Measurements from ENCODE around the gene MT1F. TPM values are rescaled to one million over a fixed set of nuclear protein-coding genes. Genes with fewer than 3 reads are reported as not detected.
A peak's percentile ranks its signal among the peaks of the same experiment; 100 is the strongest.

Gene MT1F
- 10 to 100 TPM; 24.1 to 27.8 TPM for total RNA-seq

DNA sequence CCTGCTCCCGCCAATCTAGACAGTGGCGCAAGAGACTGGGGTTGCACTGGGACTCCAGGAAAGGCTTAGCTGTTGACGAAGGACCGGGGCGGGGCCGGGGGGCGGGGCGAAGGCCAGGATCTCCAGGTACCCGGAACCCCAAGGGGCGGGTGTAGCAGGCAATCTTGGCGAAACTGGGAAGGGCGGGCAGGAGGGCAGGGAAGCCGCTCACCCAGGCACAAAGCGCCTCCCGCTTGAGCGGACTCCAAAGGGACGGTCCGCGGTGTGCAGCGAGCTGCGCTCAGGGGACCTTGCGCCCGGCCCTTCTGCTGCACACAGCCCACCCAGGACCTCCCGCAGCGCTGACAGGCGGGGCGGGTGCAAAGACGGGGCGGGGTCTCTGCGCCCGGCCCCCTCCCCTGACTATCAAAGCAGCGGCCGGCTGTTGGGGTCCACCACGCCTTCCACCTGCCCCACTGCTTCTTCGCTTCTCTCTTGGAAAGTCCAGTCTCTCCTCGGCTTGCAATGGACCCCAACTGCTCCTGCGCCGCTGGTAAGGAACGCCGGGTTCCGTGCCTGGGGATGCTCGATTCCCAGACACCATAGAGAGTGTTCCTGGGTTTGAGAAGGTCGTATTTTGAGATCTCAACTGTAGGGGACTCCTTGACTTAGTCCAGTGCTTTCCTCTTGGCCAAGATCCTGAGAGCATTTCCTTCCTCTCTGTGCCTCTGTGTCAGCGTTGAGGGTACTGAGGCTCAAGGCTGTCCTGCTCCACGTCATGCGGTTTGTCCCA is at the start of gene MT1F:
MT1F (plus strand) TSS at position 405 of the 772 bp plus-strand sequence; CDS start at position 505, 100 bp downstream.
- H3K36me3 Mint-ChIP-seq, result no peaks in the 10 kb centered on the region
- ATAC-seq (ENCODE audit: low read depth) (peak; percentile 87), DNase-seq (peak; percentile 82)
- no peaks in the 10 kb centered on the region for H3K9me3 Mint-ChIP-seq
- H3K4me3 Mint-ChIP-seq, result peak within 1 kb of the TSS; percentile 95
- POLR2A ChIA-PET, result interaction anchor here (1.0 to 1.8 kb wide), 6 partner anchors 10 to 49 kb away, joined by 3 to 6 read pairs (median 4); partner anchors contain the start of genes MT1G, MT1X and MT2A
- H3K27me3 Mint-ChIP-seq, result no peaks in the 10 kb centered on the region
- peak within 1 kb of the TSS; percentile 92 for H3K27ac Mint-ChIP-seq
- H3K4me1 Mint-ChIP-seq, result peaks cover 17% of the 10 kb centered on the region

DNA sequence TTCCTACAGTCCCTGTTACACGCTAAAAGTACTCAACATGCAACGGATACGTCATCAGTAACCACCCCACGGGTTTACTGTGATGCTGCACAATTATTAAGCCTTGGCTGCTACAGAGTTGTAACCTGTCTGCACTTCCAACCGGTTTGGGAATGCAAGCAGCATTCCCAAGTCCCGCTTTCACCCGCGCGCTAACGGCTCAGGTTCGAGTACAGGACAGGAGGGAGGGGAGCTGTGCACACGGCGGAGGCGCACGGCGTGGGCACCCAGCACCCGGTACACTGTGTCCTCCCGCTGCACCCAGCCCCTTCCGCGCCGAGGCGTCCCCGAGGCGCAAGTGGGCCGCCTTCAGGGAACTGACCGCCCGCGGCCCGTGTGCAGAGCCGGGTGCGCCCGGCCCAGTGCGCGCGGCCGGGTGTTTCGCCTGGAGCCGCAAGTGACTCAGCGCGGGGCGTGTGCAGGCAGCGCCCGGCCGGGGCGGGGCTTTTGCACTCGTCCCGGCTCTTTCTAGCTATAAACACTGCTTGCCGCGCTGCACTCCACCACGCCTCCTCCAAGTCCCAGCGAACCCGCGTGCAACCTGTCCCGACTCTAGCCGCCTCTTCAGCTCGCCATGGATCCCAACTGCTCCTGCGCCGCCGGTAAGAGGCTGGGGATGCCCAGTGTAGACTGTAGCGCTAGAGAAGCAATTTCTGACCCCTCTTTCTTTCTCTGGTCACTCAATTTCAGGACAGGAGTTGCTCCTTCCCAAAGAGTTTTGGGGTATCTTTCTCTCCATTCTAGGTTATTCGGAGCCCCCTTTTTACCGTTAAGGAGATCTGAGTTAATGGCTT is 49.5 kb upstream of the MT1F start, which contains the start of gene MT2A:
MT2A (plus strand) TSS at position 542 of the 833 bp plus-strand sequence; CDS start at position 614, 72 bp downstream.
- ATAC-seq (ENCODE audit: low read depth), result peak; percentile 80

DNA sequence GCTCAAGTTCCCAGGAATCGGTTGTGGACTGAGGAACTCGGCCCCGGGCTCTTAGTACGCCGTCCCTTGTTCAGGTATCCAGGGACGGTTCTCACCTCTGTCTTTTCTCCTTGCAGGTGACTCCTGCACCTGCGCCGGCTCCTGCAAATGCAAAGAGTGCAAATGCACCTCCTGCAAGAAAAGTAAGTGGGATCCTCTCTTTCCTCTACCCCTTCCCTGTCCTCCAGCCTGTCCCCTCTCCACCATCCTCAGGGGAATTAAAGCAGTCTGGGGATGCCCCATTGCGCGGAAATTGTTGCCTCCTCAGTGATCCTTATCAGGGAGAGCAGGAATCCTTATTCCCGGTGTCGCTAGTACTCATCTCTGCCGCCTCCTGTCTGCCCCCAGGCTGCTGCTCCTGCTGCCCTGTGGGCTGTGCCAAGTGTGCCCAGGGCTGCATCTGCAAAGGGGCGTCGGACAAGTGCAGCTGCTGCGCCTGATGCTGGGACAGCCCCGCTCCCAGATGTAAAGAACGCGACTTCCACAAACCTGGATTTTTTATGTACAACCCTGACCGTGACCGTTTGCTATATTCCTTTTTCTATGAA is 48.8 kb upstream of the MT1F start:
- DNase-seq, result peak; percentile 47
- no peak for ATAC-seq (ENCODE audit: low read depth)
- no peaks in the 10 kb centered on the region for H3K27me3 Mint-ChIP-seq
- peak overlapping the region; percentile 91 for H3K4me3 Mint-ChIP-seq
- POLR2A ChIA-PET, result interaction anchor here (0.7 to 2.3 kb wide), 13 partner anchors 9 to 323 kb away, joined by 3 to 22 read pairs (median 4); partner anchors contain the start of genes HERPUD1, MT1E, MT1F and MT1G
- H3K27ac Mint-ChIP-seq, result peak overlapping the region; percentile 82
- no peaks in the 10 kb centered on the region for H3K36me3 Mint-ChIP-seq
- H3K4me1 Mint-ChIP-seq, result peaks cover 37% of the 10 kb centered on the region
- H3K9me3 Mint-ChIP-seq, result no peaks in the 10 kb centered on the region

More for the DNA sequence above, 49.5 kb upstream of the MT1F start, which contains the start of gene MT2A:
- POLR2A ChIA-PET, result interaction anchor here (0.5 to 2.3 kb wide), 15 partner anchors 10 to 1818 kb away, joined by 3 to 22 read pairs (median 4); partner anchors contain the start of genes HERPUD1, MT1E, MT1F and MT1G
- peak within 1 kb of the TSS; percentile 90 for H3K27ac Mint-ChIP-seq
- no peaks in the 10 kb centered on the region for H3K27me3 Mint-ChIP-seq
- H3K9me3 Mint-ChIP-seq, result no peaks in the 10 kb centered on the region
- peak within 1 kb of the TSS; percentile 91 for H3K4me3 Mint-ChIP-seq
- H3K36me3 Mint-ChIP-seq, result no peaks in the 10 kb centered on the region
- peak; percentile 93 for DNase-seq
- H3K4me1 Mint-ChIP-seq, result peaks cover 42% of the 10 kb centered on the region

DNA sequence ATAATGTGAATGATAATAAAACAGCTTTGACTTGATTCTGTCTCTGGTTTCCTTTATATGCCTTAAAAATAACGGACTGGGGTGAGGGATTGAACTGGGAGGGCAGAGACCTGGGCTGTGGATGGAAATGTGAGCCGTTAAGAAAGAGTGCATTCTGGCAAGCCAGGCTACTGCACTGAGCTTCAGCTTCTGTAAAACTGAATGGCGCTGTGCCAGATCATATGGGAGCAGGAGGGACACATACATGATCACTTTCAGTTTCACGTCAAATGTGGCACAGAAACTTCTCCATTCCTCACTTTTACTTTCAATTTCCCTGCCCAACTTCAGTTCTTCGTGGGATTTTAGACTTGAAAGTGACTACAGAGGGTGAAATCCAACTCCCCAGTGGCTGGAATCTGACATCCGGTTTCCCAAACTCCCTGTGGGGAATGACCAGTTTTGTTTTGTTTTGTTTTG is 48.3 kb upstream of the MT1F start:
- H3K4me1 Mint-ChIP-seq, result peaks cover 38% of the 10 kb centered on the region
- ATAC-seq (ENCODE audit: low read depth) (peak; percentile 49), DNase-seq (peak; percentile 49)
- no peaks in the 10 kb centered on the region for H3K36me3 Mint-ChIP-seq
- H3K4me3 Mint-ChIP-seq, result peak overlapping the region; percentile 91
- H3K9me3 Mint-ChIP-seq, result no peaks in the 10 kb centered on the region
- POLR2A ChIA-PET, result interaction anchor here (1.2 to 2.3 kb wide), 8 partner anchors 8 to 99 kb away, joined by 3 to 22 read pairs (median 8); partner anchors contain the start of genes MT1E and MT1X
- H3K27me3 Mint-ChIP-seq, result no peaks in the 10 kb centered on the region
- H3K27ac Mint-ChIP-seq, result peak overlapping the region; percentile 82

DNA sequence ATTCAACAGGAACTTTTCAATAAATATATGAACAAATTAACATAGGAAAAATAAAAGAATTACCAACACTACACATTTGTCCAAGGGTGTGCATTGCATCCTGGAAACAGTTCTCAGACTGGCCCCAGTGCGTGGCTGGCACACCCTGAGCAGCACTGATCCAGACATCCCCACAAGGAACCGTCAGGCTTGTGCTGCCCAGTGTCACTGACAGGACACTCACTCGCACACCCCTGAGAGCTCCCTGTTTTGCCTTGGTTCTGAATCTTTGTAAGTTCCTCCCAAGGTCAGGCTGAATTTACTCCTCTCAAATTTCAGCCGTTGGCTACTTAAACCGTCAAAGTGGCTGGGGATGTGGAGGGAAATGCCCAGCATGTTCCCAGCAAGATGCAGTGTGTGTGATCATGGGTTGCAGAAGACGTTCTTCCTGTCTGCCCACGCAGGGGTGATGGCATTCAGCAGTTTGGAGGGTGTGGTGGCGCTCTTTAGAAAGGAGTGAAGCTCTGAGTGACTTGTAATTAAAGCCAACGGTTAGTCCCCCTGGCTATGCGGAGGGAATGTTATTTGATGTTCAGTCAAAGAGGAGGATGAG is 47.6 kb upstream of the MT1F start:
- DNase-seq (peak; percentile 51), ATAC-seq (ENCODE audit: low read depth) (peak; percentile 16)
- Mint-ChIP-seq H3K4me3 (peak overlapping the region; percentile 91), H3K27me3 (no peaks in the 10 kb centered on the region), H3K27ac (peak overlapping the region; percentile 86), H3K4me1 (peaks cover 41% of the 10 kb centered on the region), H3K36me3 (no peaks in the 10 kb centered on the region), H3K9me3 (no peaks in the 10 kb centered on the region)
- POLR2A ChIA-PET, result interaction anchor here (1.1 to 2.3 kb wide), 6 partner anchors 10 to 72 kb away, joined by 4 to 22 read pairs (median 5); partner anchors contain the start of genes MT1E and MT1X

DNA sequence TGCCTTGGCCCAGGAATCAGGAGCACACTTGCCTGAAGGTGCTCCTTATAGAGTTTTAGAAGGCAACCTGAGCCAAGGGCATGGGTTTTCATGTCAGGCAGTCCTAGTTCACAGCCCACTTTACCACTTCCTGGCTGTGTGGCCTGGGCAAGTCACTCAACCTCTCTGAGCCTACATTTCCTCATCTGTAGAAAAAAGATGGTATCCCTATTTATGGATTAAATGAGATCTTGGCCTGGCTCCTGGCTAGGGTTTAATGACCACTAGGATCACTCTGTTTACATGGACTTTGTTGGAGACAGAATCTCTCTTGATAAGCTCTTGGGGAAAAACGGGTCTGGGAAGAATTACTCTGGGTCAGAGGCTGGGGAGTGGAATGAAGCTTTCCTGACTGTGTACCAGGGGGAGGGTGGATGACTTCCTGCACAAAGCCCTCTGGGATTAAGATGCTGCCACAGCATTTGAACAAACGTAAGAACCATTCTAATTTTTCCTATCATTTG is 47.1 kb upstream of the MT1F start:
- ATAC-seq (ENCODE audit: low read depth) (peak; percentile 13), DNase-seq (no peak)
- Mint-ChIP-seq H3K9me3 (no peaks in the 10 kb centered on the region), H3K27me3 (no peaks in the 10 kb centered on the region), H3K4me3 (peak overlapping the region; percentile 91), H3K4me1 (peaks cover 43% of the 10 kb centered on the region), H3K27ac (peak overlapping the region; percentile 86), H3K36me3 (no peaks in the 10 kb centered on the region)
- POLR2A ChIA-PET, result interaction anchor here (1.0 to 1.5 kb wide), 5 partner anchors 10 to 72 kb away, joined by 3 to 5 read pairs (median 5); partner anchors contain the start of genes MT1E and MT1X

DNA sequence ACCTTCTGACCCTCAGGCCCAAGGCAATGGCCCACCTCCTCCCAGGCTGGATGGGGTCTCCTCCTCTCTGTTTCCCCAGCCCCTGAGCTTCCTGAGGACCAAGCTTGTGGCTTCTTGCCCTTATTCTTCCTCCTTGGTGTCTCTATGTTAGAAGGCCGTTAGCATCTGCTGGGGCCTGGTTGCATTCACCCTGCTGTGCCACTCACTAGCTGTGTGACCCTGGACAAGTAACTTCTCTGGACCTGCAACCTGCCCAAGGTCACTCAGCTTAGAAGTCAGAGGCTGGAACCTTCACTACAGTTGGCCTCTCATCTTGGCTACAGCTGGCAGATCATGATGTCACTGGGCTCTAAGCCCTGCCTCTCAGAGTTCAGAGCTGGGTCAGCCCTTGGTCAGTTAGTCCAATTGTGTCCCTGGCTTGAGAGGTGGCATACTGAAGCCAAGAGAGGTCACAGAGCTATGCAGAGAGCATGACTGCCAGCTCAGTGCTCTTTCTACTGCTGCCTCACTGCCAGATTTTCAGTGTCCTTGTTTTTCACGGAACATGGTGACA is 46.4 kb upstream of the MT1F start:
- DNase-seq (no peak), ATAC-seq (ENCODE audit: low read depth) (no peak)
- H3K27me3 Mint-ChIP-seq, result no peaks in the 10 kb centered on the region
- peaks cover 43% of the 10 kb centered on the region for H3K4me1 Mint-ChIP-seq
- peak overlapping the region; percentile 86 for H3K27ac Mint-ChIP-seq
- POLR2A ChIA-PET, result interaction anchor here (0.7 to 1.1 kb wide), 2 partner anchors 14 to 71 kb away, joined by 3 to 5 read pairs (median 3); partner anchors contain the start of genes MT1E and MT1X
- H3K9me3 Mint-ChIP-seq, result no peaks in the 10 kb centered on the region
- peak overlapping the region; percentile 13 for H3K4me3 Mint-ChIP-seq
- no peaks in the 10 kb centered on the region for H3K36me3 Mint-ChIP-seq

DNA sequence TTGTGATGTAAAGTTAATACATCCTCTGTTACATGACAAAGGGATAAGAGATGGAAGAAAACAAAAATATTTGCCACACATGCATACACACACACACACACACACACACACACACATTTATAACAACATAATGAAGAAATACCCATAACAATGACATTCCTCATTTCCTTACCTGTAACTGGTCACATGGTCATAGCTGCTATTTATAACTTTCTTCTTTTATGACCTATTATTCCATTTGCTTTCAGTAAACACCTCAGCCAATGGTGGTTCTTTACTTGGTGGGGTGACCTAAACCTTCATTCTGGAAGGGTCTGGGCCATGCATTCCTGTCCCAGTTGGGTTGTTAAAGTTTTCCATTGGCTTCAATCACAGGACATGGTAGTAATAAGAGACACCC is 44.1 kb upstream of the MT1F start:
- Mint-ChIP-seq H3K4me1 (peaks cover 43% of the 10 kb centered on the region), H3K9me3 (no peaks in the 10 kb centered on the region), H3K27me3 (peaks cover 7% of the 10 kb centered on the region), H3K36me3 (no peaks in the 10 kb centered on the region), H3K4me3 (no peak overlapping the region), H3K27ac (no peak overlapping the region)
- no peak for ATAC-seq (ENCODE audit: low read depth)
- DNase-seq, result no peak
- POLR2A ChIA-PET, result interaction anchor here (1.2 to 2.0 kb wide), 2 partner anchors 8 to 12 kb away, joined by 4 to 5 read pairs; partner anchors contain the start of gene MT1E

DNA sequence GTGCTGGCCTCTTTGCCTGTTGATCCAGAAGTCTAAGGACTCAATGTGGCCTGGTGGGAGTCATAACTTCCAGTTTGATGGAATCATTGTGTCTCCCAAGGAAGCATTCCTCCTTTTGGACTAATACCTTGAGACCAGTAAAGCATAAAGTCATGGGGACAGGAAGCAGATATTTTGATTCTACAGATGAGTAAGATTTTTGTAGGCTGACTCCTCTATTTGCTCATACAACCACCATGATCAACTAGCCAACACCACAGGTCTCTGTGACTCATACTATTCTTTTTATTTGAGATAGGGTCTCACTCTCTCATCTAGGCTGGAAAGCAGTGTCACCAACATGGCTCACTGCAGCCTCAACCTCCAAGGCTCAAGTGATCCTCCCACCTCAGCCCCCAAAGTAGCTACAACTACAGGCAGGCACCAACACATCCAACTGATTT is 43.2 kb upstream of the MT1F start:
- H3K4me3 Mint-ChIP-seq, result no peak overlapping the region
- no peak overlapping the region for H3K27ac Mint-ChIP-seq
- H3K4me1 Mint-ChIP-seq, result peaks cover 44% of the 10 kb centered on the region
- no peak for DNase-seq
- no peak for ATAC-seq (ENCODE audit: low read depth)
- no peaks in the 10 kb centered on the region for H3K9me3 Mint-ChIP-seq
- peaks cover 11% of the 10 kb centered on the region for H3K27me3 Mint-ChIP-seq
- POLR2A ChIA-PET, result interaction anchor here (1.2 to 2.0 kb wide), 2 partner anchors 7 to 11 kb away, joined by 4 to 5 read pairs; partner anchors contain the start of gene MT1E
- H3K36me3 Mint-ChIP-seq, result no peaks in the 10 kb centered on the region

DNA sequence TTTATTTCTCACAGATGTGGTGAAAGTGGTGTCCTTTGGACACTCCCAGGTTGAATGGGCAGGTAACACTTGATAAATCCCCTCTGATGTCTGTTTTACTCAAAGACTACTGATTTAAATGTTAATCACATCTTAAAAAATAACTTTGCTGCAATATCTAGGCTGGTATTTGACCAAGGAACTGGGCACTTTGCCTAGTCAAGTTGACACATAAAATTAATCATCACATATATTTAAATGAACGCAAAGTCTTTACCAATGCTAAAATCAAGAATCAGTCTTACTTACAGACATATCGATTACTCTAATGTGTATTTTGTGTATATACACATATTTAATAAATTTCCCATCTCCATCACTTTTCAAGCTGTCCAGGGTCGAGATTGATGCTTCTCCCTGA is 42.4 kb upstream of the MT1F start:
- H3K36me3 Mint-ChIP-seq, result no peaks in the 10 kb centered on the region
- ATAC-seq (ENCODE audit: low read depth) (no peak), DNase-seq (no peak)
- peaks cover 11% of the 10 kb centered on the region for H3K27me3 Mint-ChIP-seq
- POLR2A ChIA-PET, result interaction anchor here (2.0 kb wide), 1 partner anchor 10 kb away, joined by 5 read pairs; the partner anchor contains the start of gene MT1E
- H3K4me3 Mint-ChIP-seq, result no peak overlapping the region
- H3K4me1 Mint-ChIP-seq, result peaks cover 41% of the 10 kb centered on the region
- no peak overlapping the region for H3K27ac Mint-ChIP-seq
- no peaks in the 10 kb centered on the region for H3K9me3 Mint-ChIP-seq

DNA sequence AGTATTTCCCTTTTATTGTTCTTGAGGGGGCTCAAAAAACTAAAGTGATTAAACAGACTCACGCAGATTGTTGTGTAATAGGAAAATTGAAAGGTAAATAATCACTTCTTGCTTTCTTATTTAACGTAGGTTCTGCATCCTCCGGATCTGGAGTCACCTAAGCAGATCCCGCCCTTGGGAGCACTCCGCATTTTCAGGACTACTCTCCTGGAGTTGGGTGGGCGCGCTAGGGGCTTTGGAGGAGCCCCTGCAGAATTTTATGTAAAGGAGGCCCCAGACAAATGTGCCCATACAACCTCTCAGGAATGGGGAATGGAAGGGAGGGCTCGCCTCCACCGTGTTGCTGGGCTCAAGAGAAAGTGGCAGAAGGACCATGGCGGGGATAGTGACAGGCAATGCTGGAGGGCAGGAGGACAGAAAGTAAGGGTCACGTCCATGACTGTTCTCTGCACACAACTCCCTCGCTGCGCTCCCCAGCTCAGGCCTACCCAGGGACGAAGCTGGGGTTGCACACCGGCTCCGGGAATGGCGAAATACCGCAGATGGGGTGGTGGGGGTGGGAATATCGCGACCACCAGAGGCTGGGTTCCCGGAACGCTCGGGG is 41.0 kb upstream of the MT1F start:
- ATAC-seq (ENCODE audit: low read depth) (no peak), DNase-seq (no peak)
- peak overlapping the region; percentile 54 for H3K27ac Mint-ChIP-seq
- H3K27me3 Mint-ChIP-seq, result peaks cover 11% of the 10 kb centered on the region
- POLR2A ChIA-PET, result interaction anchor here (0.9 to 2.1 kb wide), 4 partner anchors 8 to 23 kb away, joined by 3 to 13 read pairs (median 8); partner anchors contain the start of genes MT1E and MT2A
- no peaks in the 10 kb centered on the region for H3K9me3 Mint-ChIP-seq
- no peaks in the 10 kb centered on the region for H3K36me3 Mint-ChIP-seq
- H3K4me1 Mint-ChIP-seq, result peaks cover 30% of the 10 kb centered on the region
- peak overlapping the region; percentile 85 for H3K4me3 Mint-ChIP-seq
